GM18870 (cell line): ENCODE data around the gene SHISAL1.

Source experiments
- ATAC-seq: cut with Tn5 transposase; IDR thresholded peaks from one replicate; pipeline ENCODE4 v1.9.1; 2021; ENCODE audit warnings: moderate library complexity; ENCODE audit not compliant: unreplicated experiment

The SHISAL1 gene

GRCh38 chr22:44266796-44267760 lies 45.7 kb downstream of the SHISAL1 start:
- no peak for ATAC-seq

- no peak for ATAC-seq
Measured at GRCh38 chr22:44263547-44263946, 49.2 kb downstream of the SHISAL1 start.

GRCh38 chr22:44261861-44262595 lies 50.7 kb downstream of the SHISAL1 start:
- ATAC-seq: no peak

- no peak for ATAC-seq
Measured at GRCh38 chr22:44261164-44261860, 51.4 kb downstream of the SHISAL1 start.

- ATAC-seq: no peak
Measured at GRCh38 chr22:44260216-44261035, 52.3 kb downstream of the SHISAL1 start.

GRCh38 chr22:44259366-44260215 lies 53.2 kb downstream of the SHISAL1 start:
- ATAC-seq: no peak

- ATAC-seq: no peak
Measured at GRCh38 chr22:44256556-44257485, 55.9 kb downstream of the SHISAL1 start.

- no peak for ATAC-seq
Measured at GRCh38 chr22:44256085-44256484, 56.7 kb downstream of the SHISAL1 start.

GRCh38 chr22:44254811-44255210 lies 57.9 kb downstream of the SHISAL1 start:
- no peak for ATAC-seq

GRCh38 chr22:44249376-44250147 lies 63.2 kb downstream of the SHISAL1 start:
- no peak for ATAC-seq

GRCh38 chr22:44248926-44249325 lies 63.8 kb downstream of the SHISAL1 start:
- ATAC-seq: no peak

GRCh38 chr22:44247923-44248892 lies 64.5 kb downstream of the SHISAL1 start:
- no peak for ATAC-seq

GRCh38 chr22:44247346-44247745 lies 65.4 kb downstream of the SHISAL1 start:
- no peak for ATAC-seq

GRCh38 chr22:44246615-44247326 lies 66.0 kb downstream of the SHISAL1 start:
- no peak for ATAC-seq

GRCh38 chr22:44245867-44246266 lies 66.9 kb downstream of the SHISAL1 start:
- ATAC-seq: no peak

- no peak for ATAC-seq
Measured at GRCh38 chr22:44245438-44245837, 67.3 kb downstream of the SHISAL1 start.
